ENCODE results near the gene GEMIN4. TPM values are rescaled to one million over a fixed set of nuclear protein-coding genes. Genes with fewer than 3 reads are reported as not detected.

The GEMIN4 gene
- total and polyA plus RNA-seq, 2 experiments from 2014 or later = 14.1 to 45.0 TPM

- TF ChIP-seq REST (IDR thresholded peaks at IDR 0.05; ENCODE audit: unreplicated experiment) (no peak), ETS1 (IDR thresholded peaks at IDR 0.05) (no peak), POLR2AphosphoS5 (IDR thresholded peaks at IDR 0.05; ENCODE audit: low read depth) (no peak), ZNF114 (CRISPR knock-in tag; IDR thresholded peaks at IDR 0.05) (no peak), EZH2phosphoT487 (IDR thresholded peaks at IDR 0.05; ENCODE audit: unreplicated experiment) (no peak), NANOG (IDR thresholded peaks at IDR 0.05; ENCODE audit: borderline replicate concordance) (no peak), CREB1 (CRISPR knock-in tag; IDR thresholded peaks at IDR 0.05; ENCODE audit: low read depth) (no peak)
Observed at GRCh38 chr17:784143-784542, 32.1 kb upstream of the GEMIN4 start (continued).

GRCh38 chr17:781805-782731, 30.0 kb upstream of the GEMIN4 start, which contains the start of the genes GLOD4 and MRM3:
GLOD4 (minus strand) TSS chr17:782280; CDS start chr17:782255, 25 bp downstream.
MRM3 (plus strand) TSS chr17:782353; CDS start chr17:782379, 26 bp downstream.
- Histone ChIP-seq H3K36me3 (ENCODE audit: insufficient read depth) (peaks cover 20% of the 10 kb centered on the region; the same call in 1 of the 2 replicates), H3K4me2 (peak within 1 kb of the TSS; percentile 100), H3K9me2 (ENCODE audit: insufficient read depth) (no peaks in the 10 kb centered on the region), H4K20me1 (replicated peaks; ENCODE audit: insufficient read depth) (peaks cover 18% of the 10 kb centered on the region), H2AFZ (peak within 1 kb of the TSS; percentile 94), H3K4me3 (peak within 1 kb of the TSS; percentile 98), H3K79me2 (replicated peaks; ENCODE audit: insufficient read depth) (peaks cover 80% of the 10 kb centered on the region), H3F3A (replicated peaks; ENCODE audit: low read depth) (peaks cover 3% of the 10 kb centered on the region; the same call in 1 of the 2 replicates), H3K4me1 (ENCODE audit: insufficient read depth) (peaks cover 16% of the 10 kb centered on the region; the same call in 1 of the 2 replicates), H3K27me3 (ENCODE audit: insufficient read depth) (no peaks in the 10 kb centered on the region), H3K27ac (ENCODE audit: low read depth) (peak within 1 kb of the TSS; percentile 89)
- peak within 1 kb of the TSS; percentile 95 for H3K4me3 Mint-ChIP-seq
- ATAC-seq (peak; percentile 92), DNase-seq (ENCODE audit: low spot score) (peak; percentile 84)
- H3K9me3 Mint-ChIP-seq = no peaks in the 10 kb centered on the region; the same call in 2 of the 3 replicates
- peaks cover 21% of the 10 kb centered on the region for H3K27me3 Mint-ChIP-seq (ENCODE audit: insufficient read depth, low read depth, poor library complexity)
- H3K27ac Mint-ChIP-seq = peak within 1 kb of the TSS; percentile 99
- H3K36me3 Mint-ChIP-seq (ENCODE audit: low read depth) = peaks cover 35% of the 10 kb centered on the region
- H3K4me1 Mint-ChIP-seq = peaks cover 9% of the 10 kb centered on the region; the same call in 2 of the 3 replicates
- no peak for TF ChIP-seq EZH2phosphoT487 (IDR thresholded peaks at IDR 0.05; ENCODE audit: unreplicated experiment)
- TF ChIP-seq ZNF331 (CRISPR knock-in tag; IDR thresholded peaks at IDR 0.05; ENCODE audit: low read depth) = no peak
- TF ChIP-seq REST (IDR thresholded peaks at IDR 0.05; ENCODE audit: unreplicated experiment) = no peak
- TF ChIP-seq STAT1 (IDR thresholded peaks at IDR 0.05; ENCODE audit: unreplicated experiment) = no peak
- TF ChIP-seq NANOG (IDR thresholded peaks at IDR 0.05; ENCODE audit: borderline replicate concordance) = no peak
- TF ChIP-seq POLR2AphosphoS5 (IDR thresholded peaks at IDR 0.05; ENCODE audit: low read depth) = peak; percentile 98
- TF ChIP-seq JUNB (IDR thresholded peaks at IDR 0.05; ENCODE audit: unreplicated experiment) = no peak
- TF ChIP-seq ETS1 (IDR thresholded peaks at IDR 0.05) = peak; percentile 79
- 0 out of 4 replicates have a peak, but pooled peaks of 1 of the 2 experiments have one; percentile 21 for TF ChIP-seq CTCF (conservative IDR thresholded peaks at IDR 0.05; ENCODE audit: low read depth in 2 of 2)
- no peak for TF ChIP-seq ZNF114 (CRISPR knock-in tag; IDR thresholded peaks at IDR 0.05)
